A549 treated with CpdA at 1 μM for 4 hours (cell line): Measurements from ENCODE around the gene CTPS2. TPM values are rescaled to one million over a fixed set of nuclear protein-coding genes. Genes with fewer than 3 reads are reported as not detected.

Source experiments
- total RNA-seq: library from RNA; stranded (reverse); fragments of 200-300 nt; extraction: Qiagen RNA extraction; gene quantifications from 5 replicates; pipeline ENCODE4 v1.2.3, GENCODE V29; 2022; ENCODE audit warnings: low read depth

Gene CTPS2, protein sequence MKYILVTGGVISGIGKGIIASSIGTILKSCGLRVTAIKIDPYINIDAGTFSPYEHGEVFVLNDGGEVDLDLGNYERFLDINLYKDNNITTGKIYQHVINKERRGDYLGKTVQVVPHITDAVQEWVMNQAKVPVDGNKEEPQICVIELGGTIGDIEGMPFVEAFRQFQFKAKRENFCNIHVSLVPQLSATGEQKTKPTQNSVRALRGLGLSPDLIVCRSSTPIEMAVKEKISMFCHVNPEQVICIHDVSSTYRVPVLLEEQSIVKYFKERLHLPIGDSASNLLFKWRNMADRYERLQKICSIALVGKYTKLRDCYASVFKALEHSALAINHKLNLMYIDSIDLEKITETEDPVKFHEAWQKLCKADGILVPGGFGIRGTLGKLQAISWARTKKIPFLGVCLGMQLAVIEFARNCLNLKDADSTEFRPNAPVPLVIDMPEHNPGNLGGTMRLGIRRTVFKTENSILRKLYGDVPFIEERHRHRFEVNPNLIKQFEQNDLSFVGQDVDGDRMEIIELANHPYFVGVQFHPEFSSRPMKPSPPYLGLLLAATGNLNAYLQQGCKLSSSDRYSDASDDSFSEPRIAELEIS
- total RNA-seq: 8.8 to 11.1 TPM (median 10.1 TPM) in 5 replicates

DNA sequence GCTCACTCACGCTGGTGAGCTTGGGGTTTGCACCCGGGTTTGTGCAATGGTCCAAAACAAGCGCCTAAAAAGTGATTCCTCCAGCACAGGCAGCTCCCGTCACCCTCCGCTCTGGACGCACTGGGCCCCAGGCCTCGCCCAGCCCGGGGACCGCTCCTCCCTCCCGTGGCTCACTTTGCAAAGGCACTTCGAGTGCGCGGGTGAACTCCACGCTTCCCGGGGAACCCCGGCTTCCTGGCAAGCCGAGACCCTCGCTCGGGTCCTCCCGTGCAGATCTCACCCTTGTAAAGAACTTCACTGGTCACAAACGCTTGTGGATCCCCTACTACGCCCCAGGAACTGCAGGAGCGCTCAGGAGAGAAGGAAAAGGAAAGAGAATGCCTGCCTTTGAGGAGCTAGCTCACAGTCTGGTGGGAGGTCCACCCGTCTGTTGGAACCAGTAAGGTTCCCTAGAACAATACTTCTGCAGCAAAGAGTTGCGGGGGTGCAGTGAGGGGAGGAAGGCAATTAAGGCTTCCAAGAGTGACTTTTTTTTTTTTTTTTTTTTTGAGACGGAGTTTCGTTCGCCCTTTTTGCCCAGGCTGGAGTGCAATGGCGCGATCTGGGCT lies at the start of gene CTPS2:
Gene CTPS2, minus strand, starts transcription at position 122 of the 608 bp plus-strand sequence. CDS start 9,767 bp downstream, outside the sequence.

DNA sequence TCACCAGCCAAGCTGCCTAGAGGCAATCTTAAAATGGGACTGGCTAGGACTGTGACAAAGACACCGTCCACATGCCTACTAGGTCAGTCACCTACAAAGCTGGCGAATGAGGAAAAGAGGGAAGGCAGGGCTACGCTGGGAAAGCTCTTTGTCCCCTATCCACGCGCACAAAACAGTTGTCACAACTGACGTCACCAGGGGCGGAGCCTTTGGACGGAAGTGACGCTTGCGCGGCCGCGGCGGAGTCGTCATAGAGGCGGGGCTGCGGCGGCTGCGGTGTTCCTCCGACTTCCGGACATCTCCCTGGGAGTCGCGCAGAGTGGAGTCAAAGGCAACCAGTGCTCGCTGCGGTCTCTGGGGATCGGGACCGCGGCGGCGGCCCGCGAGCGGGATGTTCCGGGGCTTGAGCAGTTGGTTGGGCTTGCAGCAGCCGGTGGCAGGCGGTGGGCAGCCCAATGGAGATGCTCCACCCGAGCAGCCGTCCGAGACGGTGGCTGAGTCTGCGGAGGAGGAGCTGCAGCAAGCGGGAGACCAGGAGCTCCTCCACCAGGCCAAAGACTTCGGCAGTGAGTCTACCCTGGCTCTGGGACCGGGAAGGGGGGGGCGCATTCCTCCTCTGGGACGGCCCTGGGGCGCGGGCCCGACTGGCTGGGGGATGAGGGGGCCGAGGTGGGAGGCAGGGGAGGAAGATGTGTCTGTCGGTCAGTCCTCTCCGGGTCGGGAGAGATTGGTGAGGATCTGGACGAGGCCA lies 7.0 kb upstream of the CTPS2 start, which contains the start of gene SYAP1:
Gene SYAP1, plus strand, starts transcription at position 279 of the 751 bp plus-strand sequence. Its CDS starts 113 bp downstream, at position 392.

GRCh38 chrX:16649858-16650257 lies 62.6 kb downstream of the CTPS2 start, which contains the start of gene S100G:
S100G (plus strand) TSS chrX:16650158; CDS start chrX:16651007, 849 bp downstream.

Other genes starting within 250 kb of the CTPS2 start
- not detected in 5 replicates for gene S100G, start 62.5 kb downstream of the CTPS2 start, total RNA-seq
- gene SYAP1, start 6.9 kb upstream of the CTPS2 start, total RNA-seq: 19.7 to 22.0 TPM (median 21.3 TPM) in 5 replicates
- gene TXLNG, start 73.8 kb upstream of the CTPS2 start, total RNA-seq: 14.2 to 17.4 TPM (median 15.2 TPM) in 5 replicates
- gene RBBP7, start 157.7 kb upstream of the CTPS2 start, total RNA-seq: 162 to 182 TPM (median 165 TPM) in 5 replicates
- 0.42 to 0.87 TPM (median 0.79 TPM) in 5 replicates for gene REPS2, start 234.0 kb upstream of the CTPS2 start, total RNA-seq